SK-N-SH (cell line): ENCODE results near the gene VAV1. TPM values are rescaled to one million over a fixed set of nuclear protein-coding genes. Genes with fewer than 3 reads are reported as not detected.

Experiments
- CTCF ChIA-PET: fragments of 300-600, 350-600 bp; formaldehyde crosslinking; extraction: SDS; loops from one replicate; lab custom pipeline; 2021; lab: Yijun Ruan, JAX
- POLR2A ChIA-PET: fragments of 350-600 bp; sonication (Branson Sonifier 250); formaldehyde crosslinking; extraction: SDS; loops from one replicate; lab custom pipeline; 2020; ENCODE audit warnings: antibody characterized with exemption, inconsistent platforms; lab: Yijun Ruan, JAX
- DNase-seq: peaks from one replicate; pipeline ENCODE4 v3.0.0; 2012
- H2AFZ ChIP-seq: fragments of 200-600 bp; sonication (generic); 2 replicates; pipeline ENCODE4 v1.8.1; 2016; ENCODE audit warnings: antibody characterized with exemption, mild to moderate bottlenecking, low read depth
- H3F3A ChIP-seq: fragments of 200-600 bp; sonication (generic); replicated peaks from 2 replicates; pipeline ENCODE3; 2016; ENCODE audit warnings: antibody characterized with exemption, mild to moderate bottlenecking; ENCODE audit not compliant: insufficient read depth
- H3K27ac ChIP-seq, 2 experiments: fragments of 200-500 bp in 1 of 2; fragments of 200-600 bp in 1 of 2; sonication (Bioruptor generic) in 1 of 2; sonication (generic), shearing (Covaris generic) in 1 of 2; 2 replicates each; pipeline versions ENCODE4 v1.5.1 to v1.6.1; 2014 to 2016; ENCODE audit warnings: low read depth in 2 of 2, inconsistent platforms in 1 of 2, low read length in 1 of 2, mild to moderate bottlenecking in 1 of 2, mixed read lengths in 1 of 2
- H3K27me3 ChIP-seq: fragments of 200-600 bp; sonication (generic), shearing (Covaris generic); 2 replicates; pipeline ENCODE4 v1.6.1; 2016; ENCODE audit warnings: mixed run types; ENCODE audit not compliant: insufficient read depth
- H3K36me3 ChIP-seq, 2 experiments: fragments of 200-500 bp in 1 of 2; fragments of 200-600 bp in 1 of 2; sonication (Bioruptor generic) in 1 of 2; sonication (generic) in 1 of 2; replicated peaks in 1 of 2; 2 replicates each; pipeline versions ENCODE3 to v1.5.1; 2014 to 2016; ENCODE audit warnings: low read length in 1 of 2, mild to moderate bottlenecking in 1 of 2; ENCODE audit not compliant: insufficient read depth in 2 of 2, control insufficient read depth in 1 of 2
- H3K4me1 ChIP-seq, 2 experiments: fragments of 200-500 bp in 1 of 2; fragments of 200-600 bp in 1 of 2; sonication (Bioruptor generic) in 1 of 2; sonication (generic), shearing (Covaris generic) in 1 of 2; 2 replicates each; pipeline versions ENCODE4 v1.5.1 to v1.6.1; 2014 to 2016; ENCODE audit warnings: low read depth in 1 of 2, low read length in 1 of 2, mixed run types in 1 of 2; ENCODE audit not compliant: insufficient read depth in 2 of 2, control insufficient read depth in 1 of 2
- H3K4me2 ChIP-seq: fragments of 200-600 bp; sonication (generic), shearing (Covaris generic); 2 replicates; pipeline ENCODE4 v1.6.1; 2017; ENCODE audit warnings: mixed run types
- H3K4me3 ChIP-seq, 2 experiments: fragments of 200-500 bp in 1 of 2; fragments of 200-600 bp in 1 of 2; sonication (Bioruptor generic) in 1 of 2; sonication (generic), shearing (Covaris generic) in 1 of 2; 2 replicates each; pipeline versions ENCODE4 v1.5.1 to v1.8.1; 2014 to 2016; ENCODE audit warnings: low read depth in 2 of 2, inconsistent platforms in 1 of 2, low read length in 1 of 2, mild to moderate bottlenecking in 1 of 2, mixed read lengths in 1 of 2, moderate library complexity in 1 of 2
- H3K79me2 ChIP-seq: fragments of 200-600 bp; sonication (generic); 2 replicates; pipeline ENCODE4 v1.8.1; 2017; ENCODE audit warnings: mild to moderate bottlenecking; ENCODE audit not compliant: insufficient read depth
- H3K9ac ChIP-seq: fragments of 200-600 bp; sonication (generic); 2 replicates; pipeline ENCODE4 v1.6.1; 2017; ENCODE audit warnings: mixed run types
- H3K9me2 ChIP-seq: fragments of 200-600 bp; sonication (generic); 2 replicates; pipeline ENCODE4 v1.6.1; 2017; ENCODE audit warnings: mixed run types
- H3K9me3 ChIP-seq: fragments of 200-600 bp; sonication (generic); 2 replicates; pipeline ENCODE4 v1.6.1; 2017; ENCODE audit warnings: mixed run types, mild to moderate bottlenecking, moderate library complexity
- H4K20me1 ChIP-seq: fragments of 200-600 bp; sonication (generic); 2 replicates; pipeline ENCODE4 v1.6.1; 2017; ENCODE audit warnings: mild to moderate bottlenecking, mixed run types; ENCODE audit not compliant: insufficient read depth
- ELF1 ChIP-seq: IDR thresholded peaks from 2 replicates; pipeline ENCODE4 v1.4.0; 2012
- EZH2phosphoT487 ChIP-seq: fragments of 200-600 bp; sonication (generic); IDR thresholded peaks from 2 replicates; pipeline ENCODE4 v1.6.1; 2017; ENCODE audit warnings: low read depth, mixed run types, mild to moderate bottlenecking, antibody characterized with exemption, moderate library complexity, borderline replicate concordance
- IRF3 ChIP-seq: fragments of 150-350 bp; IDR thresholded peaks from 2 replicates; pipeline ENCODE4 v1.6.1; 2016; ENCODE audit warnings: mild to moderate bottlenecking, low read depth, low read length
- JUND ChIP-seq: IDR thresholded peaks from 2 replicates; pipeline ENCODE4 v1.4.0; 2012
- MAX ChIP-seq: IDR thresholded peaks from 2 replicates; pipeline ENCODE4 v1.4.0; 2012; ENCODE audit warnings: low read depth
- MEF2A ChIP-seq: IDR thresholded peaks from 2 replicates; pipeline ENCODE4 v1.4.0; 2012; ENCODE audit warnings: low read depth, borderline replicate concordance
- NRF1 ChIP-seq: IDR thresholded peaks from 2 replicates; pipeline ENCODE4 v1.6.1; 2012; ENCODE audit warnings: low read depth, mild to moderate bottlenecking, low read length
- POLR2AphosphoS5 ChIP-seq: IDR thresholded peaks from 2 replicates; pipeline ENCODE4 v1.6.1; 2012; ENCODE audit warnings: low read depth, low read length
- RAD21 ChIP-seq: IDR thresholded peaks from 2 replicates; pipeline ENCODE4 v1.6.1; 2012; ENCODE audit warnings: mild to moderate bottlenecking, low read length
- REST ChIP-seq: IDR thresholded peaks from 2 replicates; pipeline ENCODE4 v1.6.1; 2012; ENCODE audit warnings: mild to moderate bottlenecking, low read depth, low read length, moderate library complexity
- RFX5 ChIP-seq: IDR thresholded peaks from 2 replicates; pipeline ENCODE4 v1.6.1; 2012; ENCODE audit warnings: mild to moderate bottlenecking, improper control_type of control experiment, low read length
- SIN3A ChIP-seq: IDR thresholded peaks from 2 replicates; pipeline ENCODE4 v1.6.1; 2012; ENCODE audit warnings: low read depth, mild to moderate bottlenecking, low read length, moderate library complexity, borderline replicate concordance
- TAF1 ChIP-seq: IDR thresholded peaks from 2 replicates; pipeline ENCODE4 v1.6.1; 2012; ENCODE audit warnings: low read depth, mild to moderate bottlenecking, low read length, moderate library complexity, borderline replicate concordance
- YY1 ChIP-seq: IDR thresholded peaks from 2 replicates; pipeline ENCODE4 v1.4.0; 2012; ENCODE audit warnings: low read depth, mild to moderate bottlenecking
- WGBS: methylation state at CpG from one replicate; pipeline ENCODE4 v1.1.6; 2017; ENCODE audit warnings: low lambda C conversion rate; 5-methylcytosine and 5-hydroxymethylcytosine counted together
- polyA plus RNA-seq, 3 experiments: library from polyadenylated mRNA; depleted of rRNA; stranded (reverse); fragments of >200 nt; gene quantifications; 2 replicates each; pipeline ENCODE4 v1.2.3, GENCODE V29; 2012

The VAV1 gene
- polyA plus RNA-seq, 1 of the 3 experiments (the other 2 are of a cell fraction), result 0.02 TPM

- H3K4me2 ChIP-seq, result no peak overlapping the region
- no peak overlapping the region for H3K27ac ChIP-seq
- ChIA-PET POLR2A (no interaction called here), CTCF (interaction anchor here (0.6 kb wide), 1 partner anchor 103 kb away, joined by 3 read pairs; no protein-coding TSS in a partner anchor)
- no peaks in the 10 kb centered on the region for H3K9me3 ChIP-seq
- no peaks in the 10 kb centered on the region for H3K36me3 ChIP-seq
- 45% methylated on average over 2 of the region's 2 CpGs for WGBS
- peaks cover 41% of the 10 kb centered on the region; the same call in 1 of the 2 replicates for H3K27me3 ChIP-seq
- no peak overlapping the region for H3K9ac ChIP-seq
- no peaks in the 10 kb centered on the region for H3K4me1 ChIP-seq
- H4K20me1 ChIP-seq, result no peaks in the 10 kb centered on the region
- TF ChIP-seq YY1 (no peak), RAD21 (no peak), POLR2AphosphoS5 (no peak), JUND (no peak), TAF1 (no peak), EZH2phosphoT487 (no peak), IRF3 (no peak), ELF1 (no peak), RFX5 (no peak), SIN3A (no peak), MAX (no peak), NRF1 (no peak), REST (no peak), MEF2A (no peak)
- no peak overlapping the region for H3K4me3 ChIP-seq
- H3K79me2 ChIP-seq, result no peaks in the 10 kb centered on the region
- DNase-seq, result no peak
- no peaks in the 10 kb centered on the region for H3F3A ChIP-seq
- no peaks in the 10 kb centered on the region for H3K9me2 ChIP-seq
- no peak overlapping the region for H2AFZ ChIP-seq
Observed at GRCh38 chr19:6888967-6889366, 116.5 kb downstream of the VAV1 start.
